WTC11 (cell line): ENCODE results near the gene SYPL1. TPM values are rescaled to one million over a fixed set of nuclear protein-coding genes. Genes with fewer than 3 reads are reported as not detected.

ENCODE experiments used
- ATAC-seq: fragments of 200-7000 bp; cut with Tn5 transposase; 2 replicates; pipeline ENCODE4 v1.10.0; 2021; ENCODE audit warnings: mild to moderate bottlenecking, moderate library complexity
- CTCF ChIA-PET: fragments of 300-600 bp; sonication (Branson Sonifier 250); formaldehyde crosslinking; loops from one replicate; lab custom pipeline; 2021; ENCODE audit warnings: antibody characterized with exemption; lab: Charles Lee
- POLR2A ChIA-PET: fragments of 350-600 bp; sonication (Branson Sonifier 250); formaldehyde crosslinking; loops from one replicate; lab custom pipeline; 2021; ENCODE audit warnings: antibody characterized with exemption; lab: Charles Lee
- DNase-seq: peaks from one replicate; pipeline ENCODE4 v3.0.0; 2021; ENCODE audit warnings: low spot score
- H3K27ac Mint-ChIP-seq: 2 replicates; pipeline ENCODE4 v1.8.0; 2021; ENCODE audit warnings: mixed read lengths
- H3K27me3 Mint-ChIP-seq: 2 replicates; pipeline ENCODE4 v1.8.0; 2021; ENCODE audit warnings: low read depth, mild to moderate bottlenecking, moderate library complexity, mixed read lengths
- H3K36me3 Mint-ChIP-seq: 2 replicates; pipeline ENCODE4 v1.8.0; 2021; ENCODE audit warnings: mixed read lengths
- H3K4me1 Mint-ChIP-seq: 2 replicates; pipeline ENCODE4 v1.8.0; 2022; ENCODE audit warnings: mixed read lengths
- H3K4me3 Mint-ChIP-seq: 2 replicates; pipeline ENCODE4 v1.8.0; 2021; ENCODE audit warnings: mild to moderate bottlenecking, moderate library complexity, mixed read lengths
- H3K9me3 Mint-ChIP-seq: 2 replicates; pipeline ENCODE4 v1.8.0; 2021; ENCODE audit warnings: mixed read lengths
- ARID4B ChIP-seq: sonication (generic); formaldehyde crosslinking; IDR thresholded peaks from 2 replicates; pipeline ENCODE4 v1.8.0; 2023; ENCODE audit warnings: missing genetic modification reagents, mild to moderate bottlenecking, borderline replicate concordance
- E2F4 ChIP-seq: sonication (generic); formaldehyde crosslinking; IDR thresholded peaks from 2 replicates; pipeline ENCODE4 v1.8.1; 2022; ENCODE audit warnings: low read depth, mild to moderate bottlenecking, moderate library complexity, missing genetic modification reagents, borderline replicate concordance
- ETV6 ChIP-seq: sonication (generic); formaldehyde crosslinking; IDR thresholded peaks from 2 replicates; pipeline ENCODE4 v1.8.1; 2022; ENCODE audit warnings: mild to moderate bottlenecking, missing genetic modification reagents
- NFYB ChIP-seq: sonication (generic); formaldehyde crosslinking; conservative IDR thresholded peaks from 2 replicates; pipeline ENCODE4 v1.8.0; 2022; ENCODE audit warnings: low read depth, missing genetic modification reagents
- ZNF121 ChIP-seq: sonication (generic); formaldehyde crosslinking; IDR thresholded peaks from 2 replicates; pipeline ENCODE4 v1.8.0; 2023; ENCODE audit warnings: missing genetic modification reagents
- ZNF219 ChIP-seq: sonication (generic); formaldehyde crosslinking; IDR thresholded peaks from 2 replicates; pipeline ENCODE4 v1.8.0; 2023; ENCODE audit warnings: missing genetic modification reagents, mild to moderate bottlenecking, borderline replicate concordance
- total RNA-seq: library from RNA; stranded (reverse); gene quantifications from 3 replicates; pipeline ENCODE4 v1.2.3, GENCODE V29; 2021
- TF ChIP-seq, protein P1 (sequence below): sonication (generic); formaldehyde crosslinking; IDR thresholded peaks from 2 replicates; pipeline ENCODE4 v1.8.1; 2023; ENCODE audit warnings: mild to moderate bottlenecking, missing genetic modification reagents, moderate library complexity
- TF ChIP-seq, protein P2 (sequence below): sonication (generic); formaldehyde crosslinking; IDR thresholded peaks from 2 replicates; pipeline ENCODE4 v1.8.0; 2023; ENCODE audit warnings: mild to moderate bottlenecking, missing genetic modification reagents
- TF ChIP-seq, protein P3 (sequence below): sonication (generic); formaldehyde crosslinking; conservative IDR thresholded peaks from 2 replicates; pipeline ENCODE4 v1.8.1; 2023; ENCODE audit warnings: mild to moderate bottlenecking, low read depth, missing genetic modification reagents, moderate library complexity
- TF ChIP-seq, protein P4 (sequence below): sonication (generic); formaldehyde crosslinking; IDR thresholded peaks from 2 replicates; pipeline ENCODE4 v1.8.1; 2023; ENCODE audit warnings: mild to moderate bottlenecking, missing genetic modification reagents, moderate library complexity

The SYPL1 gene
- total RNA-seq, 1 experiment from 2014 or later = 54.8 TPM

DNA sequence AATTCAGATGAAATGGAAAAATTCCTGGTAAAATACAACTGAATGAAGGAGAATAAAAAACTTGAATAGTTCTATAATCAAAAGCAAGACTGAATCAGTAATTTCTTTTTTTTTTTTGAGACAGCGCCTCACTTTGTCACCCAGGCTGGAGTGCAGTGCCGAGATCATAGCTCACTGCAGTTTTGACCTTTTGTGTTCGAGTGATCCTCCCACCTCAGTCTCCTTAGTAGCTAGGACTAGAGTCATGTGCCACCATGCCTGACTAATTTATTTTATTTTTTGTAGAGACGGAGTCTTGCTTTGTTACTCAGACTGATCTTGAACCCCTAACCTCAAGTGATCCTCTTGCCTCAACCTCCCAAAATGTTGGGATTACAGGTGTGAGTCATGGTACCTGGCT, 26.1 kb downstream of the SYPL1 start (continued):
- TF ChIP-seq, protein P1, sequence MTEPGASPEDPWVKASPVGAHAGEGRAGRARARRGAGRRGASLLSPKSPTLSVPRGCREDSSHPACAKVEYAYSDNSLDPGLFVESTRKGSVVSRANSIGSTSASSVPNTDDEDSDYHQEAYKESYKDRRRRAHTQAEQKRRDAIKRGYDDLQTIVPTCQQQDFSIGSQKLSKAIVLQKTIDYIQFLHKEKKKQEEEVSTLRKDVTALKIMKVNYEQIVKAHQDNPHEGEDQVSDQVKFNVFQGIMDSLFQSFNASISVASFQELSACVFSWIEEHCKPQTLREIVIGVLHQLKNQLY (CRISPR knock-in tag) = no peak
- TF ChIP-seq ZNF121 (CRISPR knock-in tag) (no peak), ARID4B (no peak)

- H3K4me3 Mint-ChIP-seq = no peak overlapping the region
- ATAC-seq = no peak
- H3K9me3 Mint-ChIP-seq = no peaks in the 10 kb centered on the region
- TF ChIP-seq E2F4 (CRISPR knock-in tag) (no peak), ZNF219 (CRISPR knock-in tag) (no peak), ETV6 (CRISPR knock-in tag) (no peak), NFYB (CRISPR knock-in tag) (no peak)
- TF ChIP-seq, protein P2, sequence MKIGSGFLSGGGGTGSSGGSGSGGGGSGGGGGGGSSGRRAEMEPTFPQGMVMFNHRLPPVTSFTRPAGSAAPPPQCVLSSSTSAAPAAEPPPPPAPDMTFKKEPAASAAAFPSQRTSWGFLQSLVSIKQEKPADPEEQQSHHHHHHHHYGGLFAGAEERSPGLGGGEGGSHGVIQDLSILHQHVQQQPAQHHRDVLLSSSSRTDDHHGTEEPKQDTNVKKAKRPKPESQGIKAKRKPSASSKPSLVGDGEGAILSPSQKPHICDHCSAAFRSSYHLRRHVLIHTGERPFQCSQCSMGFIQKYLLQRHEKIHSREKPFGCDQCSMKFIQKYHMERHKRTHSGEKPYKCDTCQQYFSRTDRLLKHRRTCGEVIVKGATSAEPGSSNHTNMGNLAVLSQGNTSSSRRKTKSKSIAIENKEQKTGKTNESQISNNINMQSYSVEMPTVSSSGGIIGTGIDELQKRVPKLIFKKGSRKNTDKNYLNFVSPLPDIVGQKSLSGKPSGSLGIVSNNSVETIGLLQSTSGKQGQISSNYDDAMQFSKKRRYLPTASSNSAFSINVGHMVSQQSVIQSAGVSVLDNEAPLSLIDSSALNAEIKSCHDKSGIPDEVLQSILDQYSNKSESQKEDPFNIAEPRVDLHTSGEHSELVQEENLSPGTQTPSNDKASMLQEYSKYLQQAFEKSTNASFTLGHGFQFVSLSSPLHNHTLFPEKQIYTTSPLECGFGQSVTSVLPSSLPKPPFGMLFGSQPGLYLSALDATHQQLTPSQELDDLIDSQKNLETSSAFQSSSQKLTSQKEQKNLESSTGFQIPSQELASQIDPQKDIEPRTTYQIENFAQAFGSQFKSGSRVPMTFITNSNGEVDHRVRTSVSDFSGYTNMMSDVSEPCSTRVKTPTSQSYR (CRISPR knock-in tag) = no peak
- TF ChIP-seq, protein P3, sequence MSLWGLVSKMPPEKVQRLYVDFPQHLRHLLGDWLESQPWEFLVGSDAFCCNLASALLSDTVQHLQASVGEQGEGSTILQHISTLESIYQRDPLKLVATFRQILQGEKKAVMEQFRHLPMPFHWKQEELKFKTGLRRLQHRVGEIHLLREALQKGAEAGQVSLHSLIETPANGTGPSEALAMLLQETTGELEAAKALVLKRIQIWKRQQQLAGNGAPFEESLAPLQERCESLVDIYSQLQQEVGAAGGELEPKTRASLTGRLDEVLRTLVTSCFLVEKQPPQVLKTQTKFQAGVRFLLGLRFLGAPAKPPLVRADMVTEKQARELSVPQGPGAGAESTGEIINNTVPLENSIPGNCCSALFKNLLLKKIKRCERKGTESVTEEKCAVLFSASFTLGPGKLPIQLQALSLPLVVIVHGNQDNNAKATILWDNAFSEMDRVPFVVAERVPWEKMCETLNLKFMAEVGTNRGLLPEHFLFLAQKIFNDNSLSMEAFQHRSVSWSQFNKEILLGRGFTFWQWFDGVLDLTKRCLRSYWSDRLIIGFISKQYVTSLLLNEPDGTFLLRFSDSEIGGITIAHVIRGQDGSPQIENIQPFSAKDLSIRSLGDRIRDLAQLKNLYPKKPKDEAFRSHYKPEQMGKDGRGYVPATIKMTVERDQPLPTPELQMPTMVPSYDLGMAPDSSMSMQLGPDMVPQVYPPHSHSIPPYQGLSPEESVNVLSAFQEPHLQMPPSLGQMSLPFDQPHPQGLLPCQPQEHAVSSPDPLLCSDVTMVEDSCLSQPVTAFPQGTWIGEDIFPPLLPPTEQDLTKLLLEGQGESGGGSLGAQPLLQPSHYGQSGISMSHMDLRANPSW = no peak
- TF ChIP-seq, protein P4, sequence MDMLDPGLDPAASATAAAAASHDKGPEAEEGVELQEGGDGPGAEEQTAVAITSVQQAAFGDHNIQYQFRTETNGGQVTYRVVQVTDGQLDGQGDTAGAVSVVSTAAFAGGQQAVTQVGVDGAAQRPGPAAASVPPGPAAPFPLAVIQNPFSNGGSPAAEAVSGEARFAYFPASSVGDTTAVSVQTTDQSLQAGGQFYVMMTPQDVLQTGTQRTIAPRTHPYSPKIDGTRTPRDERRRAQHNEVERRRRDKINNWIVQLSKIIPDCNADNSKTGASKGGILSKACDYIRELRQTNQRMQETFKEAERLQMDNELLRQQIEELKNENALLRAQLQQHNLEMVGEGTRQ (CRISPR knock-in tag) = no peak
- POLR2A ChIA-PET = no interaction called here
- no peaks in the 10 kb centered on the region for H3K27me3 Mint-ChIP-seq
- peaks cover 9% of the 10 kb centered on the region for H3K36me3 Mint-ChIP-seq
- CTCF ChIA-PET = interaction anchor here (0.8 to 1.4 kb wide), 3 partner anchors 43 to 320 kb away, joined by 3 to 8 read pairs (median 3); no protein-coding TSS in a partner anchor
- DNase-seq = no peak
- H3K27ac Mint-ChIP-seq = no peak overlapping the region
- peaks cover 8% of the 10 kb centered on the region; the same call in 1 of the 2 replicates for H3K4me1 Mint-ChIP-seq
Measured at GRCh38 chr7:106085015-106085414, 27.1 kb downstream of the SYPL1 start.
